CD4-positive, alpha-beta memory T cell (primary cell): Measurements from ENCODE around the gene NOC3L. TPM values are rescaled to one million over a fixed set of nuclear protein-coding genes. Genes with fewer than 3 reads are reported as not detected.

Source experiments
- CTCF ChIA-PET: fragments of 350-600 bp; sonication (Branson Sonifier 250); formaldehyde crosslinking; loops from one replicate; lab custom pipeline; 2021; ENCODE audit warnings: inconsistent platforms; ENCODE audit not compliant: partially characterized antibody; lab: Charles Lee
- POLR2A ChIA-PET: fragments of 350-600 bp; sonication (Branson Sonifier 250); formaldehyde crosslinking; loops from one replicate; lab custom pipeline; 2021; ENCODE audit not compliant: partially characterized antibody; lab: Charles Lee
- DNase-seq, 5 donors: peaks; one replicate each; pipeline versions ENCODE4 v3.0.0 to v3.0.0-alpha.2; 2020 to 2022; ENCODE audit warnings: mixed read lengths in 1 of 5
- H3K27ac ChIP-seq: one replicate; pipeline ENCODE4 v1.7.0; 2013; ENCODE audit warnings: low read depth, low read length
- H3K27me3 ChIP-seq: 2 replicates; pipeline ENCODE4 v1.7.0; 2013; ENCODE audit warnings: mild to moderate bottlenecking, low read length, moderate library complexity; ENCODE audit not compliant: insufficient read depth
- H3K36me3 ChIP-seq: 2 replicates; pipeline ENCODE4 v1.7.0; 2013; ENCODE audit warnings: mild to moderate bottlenecking, low read length, moderate library complexity; ENCODE audit not compliant: insufficient read depth
- H3K4me1 ChIP-seq: 2 replicates; pipeline ENCODE4 v1.7.0; 2013; ENCODE audit warnings: mild to moderate bottlenecking, low read length, moderate library complexity; ENCODE audit not compliant: insufficient read depth
- H3K4me3 ChIP-seq, 2 donors: one replicate each; pipeline ENCODE4 v1.7.0; 2013; ENCODE audit warnings: low read length in 2 of 2, mild to moderate bottlenecking in 1 of 2
- H3K9me3 ChIP-seq, 2 donors: one replicate each; pipeline ENCODE4 v1.7.0; 2013; ENCODE audit warnings: low read length in 2 of 2, control low read depth in 1 of 2; ENCODE audit not compliant: control insufficient read depth in 1 of 2
- H3K27ac Mint-ChIP-seq, 7 donors: one replicate each; pipeline ENCODE4 v1.8.0; 2020 to 2021; ENCODE audit warnings: mixed read lengths in 7 of 7, mild to moderate bottlenecking in 6 of 7, inconsistent platforms in 3 of 7, moderate library complexity in 3 of 7
- H3K27me3 Mint-ChIP-seq, 2 donors: one replicate each; pipeline ENCODE4 v1.8.0; 2020 to 2021; ENCODE audit warnings: mixed read lengths in 2 of 2
- H3K36me3 Mint-ChIP-seq, 2 donors: one replicate each; pipeline ENCODE4 v1.8.0; 2020 to 2021; ENCODE audit warnings: mixed read lengths in 2 of 2, inconsistent platforms in 1 of 2, mild to moderate bottlenecking in 1 of 2
- H3K4me1 Mint-ChIP-seq, 4 donors: one replicate each; pipeline ENCODE4 v1.8.0; 2020 to 2021; ENCODE audit warnings: mixed read lengths in 4 of 4, mild to moderate bottlenecking in 1 of 4
- H3K4me3 Mint-ChIP-seq, 8 donors: one replicate each; pipeline ENCODE4 v1.8.0; 2020 to 2021; ENCODE audit warnings: mixed read lengths in 8 of 8, mild to moderate bottlenecking in 7 of 8, moderate library complexity in 6 of 8, inconsistent platforms in 3 of 8
- H3K9me3 Mint-ChIP-seq, 8 donors: one replicate each; pipeline ENCODE4 v1.8.0; 2020 to 2021; ENCODE audit warnings: mixed read lengths in 8 of 8, mild to moderate bottlenecking in 5 of 8, inconsistent platforms in 3 of 8, moderate library complexity in 1 of 8
- intact Hi-C: fragments of 100-400 bp; cut with micrococcal nuclease; formaldehyde crosslinking; loops from one replicate; pipeline ENCODE4 v1.15.1; 2023
- polyA plus RNA-seq, 2 donors: library from polyadenylated mRNA; unstranded; fragments of 300-500 nt; fragmentation: Illumina TruSeq; gene quantifications; one replicate each; pipeline ENCODE4 v1.2.3, GENCODE V29; 2021
- total RNA-seq, 2 experiments: library from RNA; stranded (reverse); gene quantifications; one replicate each; pipeline ENCODE4 v1.2.3, GENCODE V29; 2021

The NOC3L gene
- total and polyA plus RNA-seq, 4 experiments from 2014 or later: 6.2 to 22.5 (median 18.8) TPM

DNA sequence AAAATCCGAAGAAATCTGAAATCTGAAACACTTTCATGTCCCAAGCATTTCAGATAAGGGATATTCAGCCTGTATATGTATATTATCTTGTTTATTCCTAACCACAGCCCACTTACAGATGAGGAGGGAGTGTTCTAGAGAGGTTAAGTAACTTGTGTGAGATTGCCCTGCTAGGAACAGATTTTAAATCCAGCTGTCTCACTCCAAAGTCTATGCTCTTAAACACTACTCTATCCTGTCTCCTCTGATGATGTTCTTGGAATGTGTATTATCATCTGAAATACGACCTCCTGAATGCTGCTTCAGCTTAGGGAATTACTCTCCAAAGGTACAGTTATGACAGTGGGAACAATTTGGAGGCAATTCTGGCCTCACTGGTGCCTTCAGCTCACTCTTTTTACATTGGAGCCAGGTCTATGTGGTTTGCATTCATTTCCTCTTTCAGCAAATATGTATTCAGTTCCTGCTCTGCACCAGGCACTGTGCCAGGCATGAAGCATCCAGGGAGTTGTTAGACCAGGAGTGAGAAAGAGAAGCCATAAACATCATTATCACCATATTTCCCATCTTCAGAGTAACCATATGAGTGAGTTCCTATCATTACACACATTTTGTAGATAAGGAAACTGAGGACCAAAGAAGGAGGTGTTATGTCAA is 70.2 kb downstream of the NOC3L start:
- H3K27me3 Mint-ChIP-seq: peaks cover 17 to 34% of the 10 kb centered on the region in 2 donors

GRCh38 chr10:94288361-94289101 is 74.2 kb downstream of the NOC3L start:
- H3K36me3 ChIP-seq: no peaks in the 10 kb centered on the region
- peaks cover 14 to 40% of the 10 kb centered on the region in 2 donors for H3K27me3 Mint-ChIP-seq
- H3K4me1 ChIP-seq: no peaks in the 10 kb centered on the region
- H3K9me3 Mint-ChIP-seq: no peaks in the 10 kb centered on the region
- H3K27me3 ChIP-seq: no peaks in the 10 kb centered on the region
- H3K4me1 Mint-ChIP-seq: no peaks in the 10 kb centered on the region
- no peaks in the 10 kb centered on the region for H3K36me3 Mint-ChIP-seq
- intact Hi-C loops: no loop called here
- ChIA-PET CTCF (interaction anchor here (1.2 kb wide), 1 partner anchor 9 kb away, joined by 3 read pairs; no protein-coding TSS in a partner anchor), POLR2A (no interaction called here)
- no peak overlapping the region for H3K4me3 ChIP-seq
- no peak for DNase-seq
- no peaks in the 10 kb centered on the region for H3K9me3 ChIP-seq
- no peak overlapping the region for H3K27ac Mint-ChIP-seq
- no peak overlapping the region for H3K27ac ChIP-seq
- no peak overlapping the region for H3K4me3 Mint-ChIP-seq

More for the DNA sequence above, 70.2 kb downstream of the NOC3L start:
- no peak overlapping the region for H3K27ac Mint-ChIP-seq
- intact Hi-C loops: no loop called here
- H3K27me3 ChIP-seq: no peaks in the 10 kb centered on the region
- H3K4me3 Mint-ChIP-seq: no peak overlapping the region
- ChIA-PET CTCF (no interaction called here), POLR2A (no interaction called here)
- H3K9me3 Mint-ChIP-seq: peaks cover 0 to 4% (median 0%) of the 10 kb centered on the region in 8 donors
- H3K36me3 Mint-ChIP-seq: no peaks in the 10 kb centered on the region
- H3K4me1 Mint-ChIP-seq: peaks cover 0 to 2% (median under 1%) of the 10 kb centered on the region in 4 donors
- H3K4me1 ChIP-seq: no peaks in the 10 kb centered on the region
- H3K4me3 ChIP-seq: no peak overlapping the region
- no peaks in the 10 kb centered on the region for H3K36me3 ChIP-seq
- DNase-seq: no peak
- no peak overlapping the region for H3K27ac ChIP-seq
- no peaks in the 10 kb centered on the region for H3K9me3 ChIP-seq

DNA sequence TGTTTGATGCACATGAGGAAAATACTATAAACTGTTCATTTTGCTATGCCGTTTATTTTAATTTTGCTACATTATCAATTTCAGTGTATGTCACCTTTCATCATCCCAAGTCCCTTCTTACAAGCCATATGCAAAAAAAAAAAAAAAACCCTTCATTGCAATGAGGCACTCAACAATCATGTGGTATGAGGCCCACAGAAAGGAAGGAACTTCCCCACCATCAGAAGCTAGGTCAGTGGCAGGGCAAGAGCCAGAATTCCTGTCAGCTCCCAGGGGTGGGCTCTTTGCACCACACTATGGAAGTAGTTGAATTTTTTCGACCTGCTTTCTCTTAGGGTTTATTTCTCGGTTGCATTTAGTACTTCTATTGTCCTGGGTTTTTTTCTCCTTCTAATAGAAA is 75.4 kb downstream of the NOC3L start:
- H3K27ac Mint-ChIP-seq: no peak overlapping the region
- ChIA-PET CTCF (interaction anchor here (0.7 to 3.0 kb wide), 2 partner anchors 33 to 1760 kb away, joined by 3 to 9 read pairs; no protein-coding TSS in a partner anchor), POLR2A (no interaction called here)
- H3K36me3 Mint-ChIP-seq: no peaks in the 10 kb centered on the region
- H3K4me3 Mint-ChIP-seq: no peak overlapping the region
- Histone ChIP-seq H3K4me3 (no peak overlapping the region), H3K36me3 (no peaks in the 10 kb centered on the region), H3K27ac (no peak overlapping the region), H3K27me3 (no peaks in the 10 kb centered on the region), H3K4me1 (no peaks in the 10 kb centered on the region), H3K9me3 (no peaks in the 10 kb centered on the region)
- intact Hi-C loops: no loop called here
- no peaks in the 10 kb centered on the region for H3K9me3 Mint-ChIP-seq
- DNase-seq: no peak
- peaks cover 12 to 35% of the 10 kb centered on the region in 2 donors for H3K27me3 Mint-ChIP-seq
- H3K4me1 Mint-ChIP-seq: no peaks in the 10 kb centered on the region

GRCh38 chr10:94286901-94287300 is 75.8 kb downstream of the NOC3L start:
- Histone ChIP-seq H3K27me3 (no peaks in the 10 kb centered on the region), H3K4me1 (no peaks in the 10 kb centered on the region), H3K4me3 (no peak overlapping the region), H3K9me3 (no peaks in the 10 kb centered on the region), H3K27ac (no peak overlapping the region), H3K36me3 (no peaks in the 10 kb centered on the region)
- H3K36me3 Mint-ChIP-seq: no peaks in the 10 kb centered on the region
- ChIA-PET CTCF (interaction anchor here (3.0 kb wide), 1 partner anchor 33 kb away, joined by 9 read pairs; no protein-coding TSS in a partner anchor), POLR2A (no interaction called here)
- H3K4me3 Mint-ChIP-seq: no peak overlapping the region
- H3K9me3 Mint-ChIP-seq: no peaks in the 10 kb centered on the region
- intact Hi-C loops: no loop called here
- H3K27ac Mint-ChIP-seq: no peak overlapping the region
- H3K27me3 Mint-ChIP-seq: peaks cover 12 to 32% of the 10 kb centered on the region in 2 donors
- no peak for DNase-seq
- no peaks in the 10 kb centered on the region for H3K4me1 Mint-ChIP-seq

GRCh38 chr10:94285271-94285670 is 77.5 kb downstream of the NOC3L start:
- intact Hi-C loops: no loop called here
- Mint-ChIP-seq H3K27ac (no peak overlapping the region), H3K4me3 (no peak overlapping the region), H3K36me3 (no peaks in the 10 kb centered on the region), H3K4me1 (peaks cover 0 to 2% (median under 1%) of the 10 kb centered on the region in 4 donors), H3K27me3 (peaks cover 10 to 27% of the 10 kb centered on the region in 2 donors), H3K9me3 (no peaks in the 10 kb centered on the region)
- ChIA-PET POLR2A (no interaction called here), CTCF (interaction anchor here (3.0 kb wide), 1 partner anchor 35 kb away, joined by 9 read pairs; no protein-coding TSS in a partner anchor)
- no peaks in the 10 kb centered on the region for H3K36me3 ChIP-seq
- H3K9me3 ChIP-seq: no peaks in the 10 kb centered on the region
- H3K4me1 ChIP-seq: no peaks in the 10 kb centered on the region
- no peak overlapping the region for H3K27ac ChIP-seq
- DNase-seq: no peak
- no peak overlapping the region for H3K4me3 ChIP-seq
- no peaks in the 10 kb centered on the region for H3K27me3 ChIP-seq

Other genes with a start within 250 kb of the NOC3L start
- under 1 TPM; 0.30 to 0.96 TPM for gene TBC1D12, start 39.6 kb upstream of the NOC3L start, total RNA-seq
- not detected for gene TBC1D12, start 39.6 kb upstream of the NOC3L start, polyA plus RNA-seq
- gene HELLS, start 182.8 kb upstream of the NOC3L start, total RNA-seq: 10 to 100 TPM; 14.4 to 16.3 TPM
- 10 to 100 TPM in 1 of 2 donors, 1 to 10 TPM in 1; 3.0 to 11.8 TPM for gene HELLS, start 182.8 kb upstream of the NOC3L start, polyA plus RNA-seq